Upper lobe of right lung (tissue), 1 donor: ENCODE measurements around the gene CELF4. TPM values are rescaled to one million over a fixed set of nuclear protein-coding genes. Genes with fewer than 3 reads are reported as not detected.

Experiments
- ATAC-seq: fragments of 200-7000 bp; cut with Tn5 transposase; one replicate; pipeline ENCODE4 v1.9.1; 2020; ENCODE audit warnings: mild to moderate bottlenecking, moderate library complexity
- DNase-seq: peaks from one replicate; pipeline ENCODE4 v3.0.0-alpha.2; 2020
- H3K27ac ChIP-seq: fragments of 200-600 bp; one replicate; pipeline ENCODE4 v1.8.0; 2022
- H3K27me3 ChIP-seq: fragments of 200-600 bp; one replicate; pipeline ENCODE4 v1.8.0; 2022; ENCODE audit warnings: mild to moderate bottlenecking
- H3K36me3 ChIP-seq: fragments of 200-600 bp; one replicate; pipeline ENCODE4 v1.8.0; 2022
- H3K4me1 ChIP-seq: fragments of 200-600 bp; one replicate; pipeline ENCODE4 v1.8.0; 2022
- H3K4me3 ChIP-seq: fragments of 200-600 bp; one replicate; pipeline ENCODE4 v1.8.0; 2022; ENCODE audit warnings: mild to moderate bottlenecking
- H3K9me3 ChIP-seq: fragments of 200-600 bp; one replicate; pipeline ENCODE4 v1.8.0; 2022
- CTCF ChIP-seq: fragments of 200-600 bp; IDR thresholded peaks from one replicate; pipeline ENCODE4 v1.8.0; 2022; ENCODE audit warnings: antibody characterized with exemption
- intact Hi-C: fragments of 100-400 bp; cut with DNase I; formaldehyde crosslinking; loops from one replicate; pipeline ENCODE4 v1.11.0; 2022
- total RNA-seq: library from RNA; stranded (reverse); fragmentation: NEBNext Ultra II Directional; extraction: Animal tissue kit (Norgen Biotek cat#: 25700); gene quantifications from one replicate; pipeline ENCODE4 v1.2.1, GENCODE V29; 2021
- donor health status: DM: no; HTN: yes; CAD: no; lungs with severe emphysema.

Gene CELF4
- total RNA-seq, 1 donor from 2014 or later: 1.2 TPM

DNA sequence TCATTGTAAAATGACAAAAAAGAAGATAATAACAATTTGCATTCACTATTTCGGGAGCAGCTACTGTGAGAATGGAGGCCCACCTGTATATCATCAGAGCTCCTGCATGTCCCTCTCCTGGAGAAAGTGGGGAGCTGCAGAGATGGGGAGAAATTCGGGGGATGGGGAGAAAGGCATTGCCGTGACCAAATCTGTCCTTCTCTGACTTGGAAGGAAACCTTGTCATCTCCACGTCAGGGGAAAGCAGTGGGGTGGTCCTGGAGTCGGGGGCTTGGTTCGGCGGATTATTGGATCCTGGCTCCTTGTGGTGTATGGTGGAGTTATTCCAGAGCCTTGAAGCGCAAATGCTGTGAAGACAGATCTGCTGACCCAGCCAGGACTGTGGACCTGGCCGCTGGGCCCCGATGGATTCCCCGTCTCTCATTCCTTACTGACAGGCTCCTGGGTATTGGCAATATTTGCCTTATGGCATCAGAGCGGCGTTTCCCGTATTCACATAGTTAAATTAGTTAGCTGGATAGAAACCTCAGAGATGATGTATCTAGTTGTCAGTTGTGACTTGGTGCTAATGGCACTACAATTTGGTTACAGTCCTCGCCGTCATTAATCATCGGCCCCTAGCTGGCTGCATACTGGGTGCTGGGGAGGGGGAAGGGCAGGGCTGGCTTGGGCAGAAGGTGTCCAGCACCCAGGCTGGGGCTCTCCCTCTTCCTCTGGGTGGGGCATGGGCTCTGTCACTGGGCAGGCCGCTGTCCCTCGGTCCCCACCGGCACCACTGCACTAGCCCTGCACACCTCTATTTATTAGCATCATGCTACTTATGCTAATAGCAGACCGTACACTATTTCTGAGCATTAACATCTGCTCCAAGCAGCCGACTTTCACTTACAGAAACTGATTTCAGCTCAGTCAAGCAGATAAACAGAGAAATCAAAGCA lies 31.7 kb downstream of the CELF4 start:
- H3K27ac ChIP-seq: no peak overlapping the region
- H3K4me1 ChIP-seq: no peaks in the 10 kb centered on the region
- H3K4me3 ChIP-seq: no peak overlapping the region
- TF ChIP-seq CTCF: no peak
- H3K36me3 ChIP-seq: no peaks in the 10 kb centered on the region
- peaks cover 21% of the 10 kb centered on the region for H3K27me3 ChIP-seq
- no peaks in the 10 kb centered on the region for H3K9me3 ChIP-seq
- intact Hi-C loops: loop anchor here (10.0 kb wide), 2 partner anchors 149 to 189 kb away; no protein-coding TSS in a partner anchor
- DNase-seq (no peak), ATAC-seq (no peak)

DNA sequence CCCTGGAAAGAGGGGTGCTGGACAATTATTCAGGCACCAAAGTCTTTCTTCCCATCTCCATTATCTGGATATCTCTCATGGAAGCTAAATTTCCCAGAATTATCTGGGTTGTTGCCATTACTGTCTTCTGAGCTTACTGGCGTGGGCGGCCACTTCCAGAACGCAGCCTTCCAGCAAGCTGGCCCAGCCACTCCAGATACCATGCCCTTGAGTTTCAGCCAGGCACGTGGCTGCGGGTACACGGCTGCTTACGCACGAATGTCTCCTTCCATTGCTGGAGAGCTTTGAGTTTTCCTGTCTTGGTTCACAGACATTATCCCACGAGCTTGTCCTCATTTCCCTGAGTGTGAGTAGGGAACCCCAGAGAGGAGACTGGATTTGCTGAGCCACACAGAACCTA lies 32.7 kb downstream of the CELF4 start:
- no peak overlapping the region for H3K27ac ChIP-seq
- no peaks in the 10 kb centered on the region for H3K4me1 ChIP-seq
- TF ChIP-seq CTCF: no peak
- H3K9me3 ChIP-seq: no peaks in the 10 kb centered on the region
- H3K27me3 ChIP-seq: peaks cover 14% of the 10 kb centered on the region
- no peak for DNase-seq
- intact Hi-C loops: loop anchor here (10.0 kb wide), 2 partner anchors 148 to 188 kb away; no protein-coding TSS in a partner anchor
- no peaks in the 10 kb centered on the region for H3K36me3 ChIP-seq
- no peak overlapping the region for H3K4me3 ChIP-seq
- no peak for ATAC-seq

- intact Hi-C loops: loop anchor here (10.0 kb wide), 2 partner anchors 145 to 185 kb away; no protein-coding TSS in a partner anchor
Observed at GRCh38 chr18:37529863-37530262, 35.7 kb downstream of the CELF4 start.

GRCh38 chr18:37529296-37529695 lies 36.3 kb downstream of the CELF4 start:
- ATAC-seq (no peak), DNase-seq (no peak)
- TF ChIP-seq CTCF: no peak
- H3K4me1 ChIP-seq: no peaks in the 10 kb centered on the region
- peaks cover 17% of the 10 kb centered on the region for H3K27me3 ChIP-seq
- H3K9me3 ChIP-seq: no peaks in the 10 kb centered on the region
- no peaks in the 10 kb centered on the region for H3K36me3 ChIP-seq
- intact Hi-C loops: no loop called here
- H3K27ac ChIP-seq: no peak overlapping the region
- no peak overlapping the region for H3K4me3 ChIP-seq

More at GRCh38 chr18:37529863-37530262, 35.7 kb downstream of the CELF4 start:
- H3K4me3 ChIP-seq: no peak overlapping the region
- no peak for ATAC-seq
- no peaks in the 10 kb centered on the region for H3K36me3 ChIP-seq
- no peaks in the 10 kb centered on the region for H3K4me1 ChIP-seq
- no peak for DNase-seq
- no peak overlapping the region for H3K27ac ChIP-seq
- peaks cover 11% of the 10 kb centered on the region for H3K27me3 ChIP-seq
- H3K9me3 ChIP-seq: no peaks in the 10 kb centered on the region
- no peak for TF ChIP-seq CTCF

GRCh38 chr18:37527395-37527794 lies 38.2 kb downstream of the CELF4 start:
- intact Hi-C loops: no loop called here
- H3K4me3 ChIP-seq: no peak overlapping the region
- H3K4me1 ChIP-seq: no peaks in the 10 kb centered on the region
- peaks cover 36% of the 10 kb centered on the region for H3K27me3 ChIP-seq
- no peaks in the 10 kb centered on the region for H3K9me3 ChIP-seq
- ATAC-seq (no peak), DNase-seq (no peak)
- H3K36me3 ChIP-seq: no peaks in the 10 kb centered on the region
- no peak overlapping the region for H3K27ac ChIP-seq
- no peak for TF ChIP-seq CTCF
